ENCODE data around the gene MAP2K7. TPM values are rescaled to one million over a fixed set of nuclear protein-coding genes. Genes with fewer than 3 reads are reported as not detected.

Gene MAP2K7
- 13.8 and 14.6 TPM in 2 replicates for total RNA-seq

GRCh38 chr19:7903244-7904073, at the start of gene MAP2K7:
Gene MAP2K7 (plus strand): TSS chr19:7903877. CDS start chr19:7903945, 68 bp downstream.

DNA sequence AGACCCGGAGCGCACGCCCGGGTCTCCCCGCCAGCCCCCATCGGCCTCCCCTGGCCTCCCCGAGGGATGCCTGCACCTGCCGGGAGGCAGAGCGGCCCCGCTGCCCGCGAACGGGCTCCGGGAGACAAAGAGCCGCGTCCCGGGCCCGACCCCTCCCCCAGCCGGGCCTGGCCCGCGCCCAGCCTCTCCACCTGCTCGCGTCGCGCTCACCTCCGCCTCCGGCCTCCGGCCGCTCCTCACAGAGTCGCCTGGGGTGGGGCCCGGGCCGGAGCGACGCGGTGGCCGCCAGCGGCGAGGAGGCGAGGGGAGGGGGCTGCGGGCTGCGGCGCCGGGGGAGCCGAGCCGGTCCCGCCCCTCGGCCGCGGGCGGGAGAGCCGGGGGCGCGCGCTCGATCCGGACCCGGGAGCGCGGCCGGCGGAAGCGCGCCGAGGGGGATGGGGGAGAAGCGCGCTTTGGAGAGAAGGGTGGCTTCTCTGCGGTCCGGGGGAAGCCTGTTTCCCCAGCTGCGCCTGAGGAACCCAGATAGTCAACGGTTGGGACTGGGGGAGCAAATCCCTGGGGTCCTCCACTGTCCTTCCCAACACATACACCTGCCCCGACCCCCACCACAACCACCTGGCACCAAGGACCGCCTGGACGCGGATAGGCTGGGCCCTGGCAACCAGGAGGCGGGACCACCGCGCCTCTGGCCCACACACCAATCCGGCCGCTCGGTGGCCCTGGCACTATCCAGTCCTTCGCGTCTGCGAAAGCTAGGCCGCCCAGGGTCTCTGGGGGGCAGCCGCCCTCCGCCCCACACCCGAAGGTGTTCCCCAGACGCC, 29.4 kb upstream of the MAP2K7 start, which contains the start of gene PRR36:
Gene PRR36 (minus strand): TSS at position 315 of the 821 bp plus-strand sequence. CDS start 701 bp downstream, outside the sequence.

DNA sequence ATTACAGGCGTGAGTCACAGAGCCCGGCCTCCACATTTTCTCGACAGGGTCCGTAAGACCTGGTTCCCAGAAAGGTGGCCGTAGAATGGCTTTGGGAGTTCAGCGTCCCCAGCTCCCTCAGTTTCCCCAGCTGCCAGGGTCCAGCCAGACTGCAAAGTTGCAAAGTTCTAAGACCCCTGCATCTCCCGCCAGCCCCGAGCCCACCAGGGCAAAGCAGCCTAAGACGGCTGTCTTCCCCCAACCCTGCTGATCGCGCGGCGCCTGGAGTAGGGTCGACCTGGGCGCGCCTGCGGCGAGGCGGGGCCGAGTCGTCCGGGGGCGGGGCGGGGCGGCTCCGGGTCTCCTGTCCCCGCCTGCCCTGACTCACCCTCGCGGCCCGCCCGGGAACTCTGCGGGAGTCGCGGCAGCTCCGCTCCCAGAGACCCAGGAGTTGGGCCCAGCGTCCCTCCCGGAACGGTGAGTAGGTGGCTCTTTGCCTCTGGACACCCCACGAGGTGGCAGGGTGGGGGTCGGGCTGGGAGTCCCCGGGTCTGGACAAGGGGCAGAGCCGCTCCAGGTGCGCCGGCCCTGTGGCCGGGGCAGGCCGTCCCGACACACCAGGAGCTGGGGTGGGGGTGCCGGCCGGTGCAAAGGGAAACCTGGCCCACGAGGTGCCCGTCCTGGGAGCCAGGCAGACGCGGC, 15.4 kb upstream of the MAP2K7 start, which contains the start of gene LRRC8E:
Gene LRRC8E (plus strand): TSS at position 366 of the 681 bp plus-strand sequence. CDS start 7,094 bp downstream, outside the sequence.

GRCh38 chr19:7914598-7915045, 10.9 kb downstream of the MAP2K7 start, which contains the start of gene TGFBR3L:
Gene TGFBR3L (plus strand): TSS chr19:7914830.

GRCh38 chr19:7919610-7920518, 16.2 kb downstream of the MAP2K7 start, which contains the start of gene SNAPC2:
Gene SNAPC2 (plus strand): TSS chr19:7920338. CDS start chr19:7920367, 29 bp downstream.

GRCh38 chr19:7926021-7926726, 22.5 kb downstream of the MAP2K7 start, which contains the start of gene CTXN1:
Gene CTXN1 (minus strand): TSS chr19:7926135. CDS start chr19:7925538, 597 bp downstream.

GRCh38 chr19:7943444-7944176, 39.9 kb downstream of the MAP2K7 start, which contains the start of gene TIMM44:
Gene TIMM44 (minus strand): TSS chr19:7943666. CDS start chr19:7943651, 15 bp downstream.

Other genes with a start within 250 kb of the MAP2K7 start
- not detected in 2 replicates for gene RETN, start 234.8 kb upstream of the MAP2K7 start, total RNA-seq
- gene MCEMP1, start 226.8 kb upstream of the MAP2K7 start, total RNA-seq, result not detected in 2 replicates
- gene TRAPPC5, start 223.0 kb upstream of the MAP2K7 start, total RNA-seq, result 37.9 and 42.7 TPM in 2 replicates
- not detected in 2 replicates for gene FCER2, start 201.7 kb upstream of the MAP2K7 start, total RNA-seq
- gene CLEC4G, start 171.8 kb upstream of the MAP2K7 start, total RNA-seq, result not detected in 2 replicates
- gene CD209, start 156.3 kb upstream of the MAP2K7 start, total RNA-seq, result 0.14 TPM in 1 of 2 replicates, not detected in the other
- not detected in 2 replicates for gene CLEC4M, start 140.6 kb upstream of the MAP2K7 start, total RNA-seq
- gene EVI5L, start 73.7 kb upstream of the MAP2K7 start, total RNA-seq, result 27.8 and 39.2 TPM in 2 replicates
- gene PRR36, start 29.5 kb upstream of the MAP2K7 start, total RNA-seq, result not detected in 2 replicates
- gene LRRC8E, start 15.4 kb upstream of the MAP2K7 start, total RNA-seq, result 2.6 and 5.3 TPM in 2 replicates
- gene TGFBR3L, start 11.0 kb downstream of the MAP2K7 start, total RNA-seq, result 0.86 and 1.3 TPM in 2 replicates
- 21.0 and 31.1 TPM in 2 replicates for gene SNAPC2, start 16.5 kb downstream of the MAP2K7 start, total RNA-seq
- 0.88 and 4.6 TPM in 2 replicates for gene CTXN1, start 22.3 kb downstream of the MAP2K7 start, total RNA-seq
- 46.7 and 81.0 TPM in 2 replicates for gene TIMM44, start 39.8 kb downstream of the MAP2K7 start, total RNA-seq
- 33.3 and 65.7 TPM in 2 replicates for gene ELAVL1, start 101.8 kb downstream of the MAP2K7 start, total RNA-seq
- gene CCL25, start 148.9 kb downstream of the MAP2K7 start, total RNA-seq, result not detected in 2 replicates
- not detected in 2 replicates for gene FBN3, start 245.7 kb downstream of the MAP2K7 start, total RNA-seq

Data from placental pericyte (primary cell).